ENCODE results near the gene SYCE3. TPM values are rescaled to one million over a fixed set of nuclear protein-coding genes. Genes with fewer than 3 reads are reported as not detected.
A peak's percentile ranks its signal among the peaks of the same experiment; 100 is the strongest.

Gene SYCE3
- total and polyA plus RNA-seq, 2 experiments from 2014 or later, result not detected

DNA sequence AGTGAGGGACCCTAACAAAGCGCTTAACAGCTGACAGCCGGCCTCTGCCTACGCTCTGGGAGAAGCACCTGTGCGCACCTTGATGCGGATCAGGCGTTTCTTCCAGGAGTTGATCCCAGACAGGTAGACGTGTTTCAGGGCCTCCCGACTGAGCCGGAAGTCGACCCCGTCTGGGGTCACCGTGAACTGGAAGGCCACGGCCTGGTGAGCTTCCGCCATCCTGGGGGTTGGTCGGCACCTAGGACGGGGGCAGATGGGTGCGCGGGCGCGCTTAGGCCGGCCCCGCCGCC, 14.9 kb upstream of the SYCE3 start:
- no peaks in the 10 kb centered on the region for H3K27me3 ChIP-seq (ENCODE audit: insufficient read depth)
- H3K9me3 Mint-ChIP-seq, result no peaks in the 10 kb centered on the region
- H3K4me1 ChIP-seq (ENCODE audit: insufficient read depth), result no peaks in the 10 kb centered on the region; the same call in 1 of the 2 replicates
- H3K36me3 ChIP-seq (ENCODE audit: insufficient read depth), result no peaks in the 10 kb centered on the region
- peak overlapping the region; percentile 74 for H3K4me2 ChIP-seq
- H3K27ac Mint-ChIP-seq, result no peak overlapping the region
- H3K36me3 Mint-ChIP-seq (ENCODE audit: low read depth), result peaks cover 12% of the 10 kb centered on the region; the same call in 1 of the 3 replicates
- TF ChIP-seq POLR2AphosphoS5 (IDR thresholded peaks at IDR 0.05; ENCODE audit: low read depth), result no peak
- no peak for TF ChIP-seq CREB1 (CRISPR knock-in tag; IDR thresholded peaks at IDR 0.05; ENCODE audit: low read depth)
- TF ChIP-seq, protein P1, sequence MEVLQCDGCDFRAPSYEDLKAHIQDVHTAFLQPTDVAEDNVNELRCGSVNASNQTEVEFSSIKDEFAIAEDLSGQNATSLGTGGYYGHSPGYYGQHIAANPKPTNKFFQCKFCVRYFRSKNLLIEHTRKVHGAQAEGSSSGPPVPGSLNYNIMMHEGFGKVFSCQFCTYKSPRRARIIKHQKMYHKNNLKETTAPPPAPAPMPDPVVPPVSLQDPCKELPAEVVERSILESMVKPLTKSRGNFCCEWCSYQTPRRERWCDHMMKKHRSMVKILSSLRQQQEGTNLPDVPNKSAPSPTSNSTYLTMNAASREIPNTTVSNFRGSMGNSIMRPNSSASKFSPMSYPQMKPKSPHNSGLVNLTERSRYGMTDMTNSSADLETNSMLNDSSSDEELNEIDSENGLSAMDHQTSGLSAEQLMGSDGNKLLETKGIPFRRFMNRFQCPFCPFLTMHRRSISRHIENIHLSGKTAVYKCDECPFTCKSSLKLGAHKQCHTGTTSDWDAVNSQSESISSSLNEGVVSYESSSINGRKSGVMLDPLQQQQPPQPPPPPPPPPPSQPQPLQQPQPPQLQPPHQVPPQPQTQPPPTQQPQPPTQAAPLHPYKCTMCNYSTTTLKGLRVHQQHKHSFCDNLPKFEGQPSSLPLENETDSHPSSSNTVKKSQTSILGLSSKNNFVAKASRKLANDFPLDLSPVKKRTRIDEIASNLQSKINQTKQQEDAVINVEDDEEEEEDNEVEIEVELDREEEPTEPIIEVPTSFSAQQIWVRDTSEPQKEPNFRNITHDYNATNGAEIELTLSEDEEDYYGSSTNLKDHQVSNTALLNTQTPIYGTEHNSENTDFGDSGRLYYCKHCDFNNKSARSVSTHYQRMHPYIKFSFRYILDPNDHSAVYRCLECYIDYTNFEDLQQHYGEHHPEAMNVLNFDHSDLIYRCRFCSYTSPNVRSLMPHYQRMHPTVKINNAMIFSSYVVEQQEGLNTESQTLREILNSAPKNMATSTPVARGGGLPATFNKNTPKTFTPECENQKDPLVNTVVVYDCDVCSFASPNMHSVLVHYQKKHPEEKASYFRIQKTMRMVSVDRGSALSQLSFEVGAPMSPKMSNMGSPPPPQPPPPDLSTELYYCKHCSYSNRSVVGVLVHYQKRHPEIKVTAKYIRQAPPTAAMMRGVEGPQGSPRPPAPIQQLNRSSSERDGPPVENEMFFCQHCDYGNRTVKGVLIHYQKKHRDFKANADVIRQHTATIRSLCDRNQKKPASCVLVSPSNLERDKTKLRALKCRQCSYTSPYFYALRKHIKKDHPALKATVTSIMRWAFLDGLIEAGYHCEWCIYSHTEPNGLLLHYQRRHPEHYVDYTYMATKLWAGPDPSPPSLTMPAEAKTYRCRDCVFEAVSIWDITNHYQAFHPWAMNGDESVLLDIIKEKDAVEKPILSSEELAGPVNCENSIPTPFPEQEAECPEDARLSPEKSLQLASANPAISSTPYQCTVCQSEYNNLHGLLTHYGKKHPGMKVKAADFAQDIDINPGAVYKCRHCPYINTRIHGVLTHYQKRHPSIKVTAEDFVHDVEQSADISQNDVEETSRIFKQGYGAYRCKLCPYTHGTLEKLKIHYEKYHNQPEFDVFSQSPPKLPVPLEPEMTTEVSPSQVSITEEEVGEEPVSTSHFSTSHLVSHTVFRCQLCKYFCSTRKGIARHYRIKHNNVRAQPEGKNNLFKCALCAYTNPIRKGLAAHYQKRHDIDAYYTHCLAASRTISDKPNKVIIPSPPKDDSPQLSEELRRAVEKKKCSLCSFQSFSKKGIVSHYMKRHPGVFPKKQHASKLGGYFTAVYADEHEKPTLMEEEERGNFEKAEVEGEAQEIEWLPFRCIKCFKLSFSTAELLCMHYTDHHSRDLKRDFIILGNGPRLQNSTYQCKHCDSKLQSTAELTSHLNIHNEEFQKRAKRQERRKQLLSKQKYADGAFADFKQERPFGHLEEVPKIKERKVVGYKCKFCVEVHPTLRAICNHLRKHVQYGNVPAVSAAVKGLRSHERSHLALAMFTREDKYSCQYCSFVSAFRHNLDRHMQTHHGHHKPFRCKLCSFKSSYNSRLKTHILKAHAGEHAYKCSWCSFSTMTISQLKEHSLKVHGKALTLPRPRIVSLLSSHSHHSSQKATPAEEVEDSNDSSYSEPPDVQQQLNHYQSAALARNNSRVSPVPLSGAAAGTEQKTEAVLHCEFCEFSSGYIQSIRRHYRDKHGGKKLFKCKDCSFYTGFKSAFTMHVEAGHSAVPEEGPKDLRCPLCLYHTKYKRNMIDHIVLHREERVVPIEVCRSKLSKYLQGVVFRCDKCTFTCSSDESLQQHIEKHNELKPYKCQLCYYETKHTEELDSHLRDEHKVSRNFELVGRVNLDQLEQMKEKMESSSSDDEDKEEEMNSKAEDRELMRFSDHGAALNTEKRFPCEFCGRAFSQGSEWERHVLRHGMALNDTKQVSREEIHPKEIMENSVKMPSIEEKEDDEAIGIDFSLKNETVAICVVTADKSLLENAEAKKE (CRISPR knock-in tag; IDR thresholded peaks at IDR 0.05), result no peak
- TF ChIP-seq EZH2phosphoT487 (IDR thresholded peaks at IDR 0.05; ENCODE audit: unreplicated experiment), result no peak
- no peak for TF ChIP-seq EZH2 (IDR thresholded peaks at IDR 0.05; ENCODE audit: low read depth, unreplicated experiment)
- no peak for TF ChIP-seq ZNF331 (CRISPR knock-in tag; IDR thresholded peaks at IDR 0.05; ENCODE audit: low read depth)
- TF ChIP-seq ZNF114 (CRISPR knock-in tag; IDR thresholded peaks at IDR 0.05), result no peak
- no peak for TF ChIP-seq STAT1 (IDR thresholded peaks at IDR 0.05; ENCODE audit: unreplicated experiment)
- TF ChIP-seq REST (IDR thresholded peaks at IDR 0.05; ENCODE audit: unreplicated experiment), result no peak
- TF ChIP-seq ETS1 (IDR thresholded peaks at IDR 0.05), result no peak
- TF ChIP-seq JUNB (IDR thresholded peaks at IDR 0.05; ENCODE audit: unreplicated experiment), result no peak
- TF ChIP-seq NANOG (IDR thresholded peaks at IDR 0.05; ENCODE audit: borderline replicate concordance), result no peak
- TF ChIP-seq CTCF (conservative IDR thresholded peaks at IDR 0.05; ENCODE audit: low read depth in 2 of 2), result no peak
- no peaks in the 10 kb centered on the region for H3K9me2 ChIP-seq (ENCODE audit: insufficient read depth)
- no peak overlapping the region for H3K4me3 Mint-ChIP-seq
- no peak overlapping the region for H3K27ac ChIP-seq (ENCODE audit: low read depth)
- H3K4me1 Mint-ChIP-seq, result no peaks in the 10 kb centered on the region
- ATAC-seq, result no peak
- H3F3A ChIP-seq (replicated peaks; ENCODE audit: low read depth), result peaks cover 6% of the 10 kb centered on the region
- peaks cover 3% of the 10 kb centered on the region; the same call in 1 of the 2 replicates for H4K20me1 ChIP-seq (replicated peaks; ENCODE audit: insufficient read depth)
- peak overlapping the region; percentile 51 for H3K4me3 ChIP-seq
- peaks cover 9% of the 10 kb centered on the region for H3K27me3 Mint-ChIP-seq (ENCODE audit: insufficient read depth, low read depth, poor library complexity)
- H2AFZ ChIP-seq, result peak overlapping the region; percentile 72; the same call in 1 of the 2 replicates
- DNase-seq (ENCODE audit: low spot score), result peak; percentile 58
- H3K79me2 ChIP-seq (replicated peaks; ENCODE audit: insufficient read depth), result no peaks in the 10 kb centered on the region

All from GM23338 (cell line).